Esophagus squamous epithelium (tissue), 4 donors: ENCODE results near the gene IL1RAPL1.

Experiments
- POLR2A ChIP-seq, 4 donors: fragments of 450-650 bp; IDR thresholded peaks; one replicate each; pipeline ENCODE4 v1.6.1; 2017; ENCODE audit warnings: antibody characterized with exemption in 4 of 4, mild to moderate bottlenecking in 4 of 4, moderate library complexity in 3 of 4
- TF ChIP-seq, protein P1 (sequence below), 6 experiments: fragments of 450-650 bp in 4 of 6; fragments of 200-600 bp in 2 of 6; sonication (generic) in 2 of 6; IDR thresholded peaks; one replicate each; pipeline ENCODE4 v1.5.1; 2016 to 2019; ENCODE audit warnings: antibody characterized with exemption in 6 of 6, mild to moderate bottlenecking in 4 of 6, moderate library complexity in 4 of 6

- TF ChIP-seq, protein P1, sequence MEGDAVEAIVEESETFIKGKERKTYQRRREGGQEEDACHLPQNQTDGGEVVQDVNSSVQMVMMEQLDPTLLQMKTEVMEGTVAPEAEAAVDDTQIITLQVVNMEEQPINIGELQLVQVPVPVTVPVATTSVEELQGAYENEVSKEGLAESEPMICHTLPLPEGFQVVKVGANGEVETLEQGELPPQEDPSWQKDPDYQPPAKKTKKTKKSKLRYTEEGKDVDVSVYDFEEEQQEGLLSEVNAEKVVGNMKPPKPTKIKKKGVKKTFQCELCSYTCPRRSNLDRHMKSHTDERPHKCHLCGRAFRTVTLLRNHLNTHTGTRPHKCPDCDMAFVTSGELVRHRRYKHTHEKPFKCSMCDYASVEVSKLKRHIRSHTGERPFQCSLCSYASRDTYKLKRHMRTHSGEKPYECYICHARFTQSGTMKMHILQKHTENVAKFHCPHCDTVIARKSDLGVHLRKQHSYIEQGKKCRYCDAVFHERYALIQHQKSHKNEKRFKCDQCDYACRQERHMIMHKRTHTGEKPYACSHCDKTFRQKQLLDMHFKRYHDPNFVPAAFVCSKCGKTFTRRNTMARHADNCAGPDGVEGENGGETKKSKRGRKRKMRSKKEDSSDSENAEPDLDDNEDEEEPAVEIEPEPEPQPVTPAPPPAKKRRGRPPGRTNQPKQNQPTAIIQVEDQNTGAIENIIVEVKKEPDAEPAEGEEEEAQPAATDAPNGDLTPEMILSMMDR (IDR thresholded peaks at IDR 0.05): no peak
- TF ChIP-seq POLR2A (IDR thresholded peaks at IDR 0.05): no peak
Observed at GRCh38 chrX:28591542-28591941, 4.3 kb downstream of the IL1RAPL1 start.
